Measurements from ENCODE around the gene ZBED5. TPM values are rescaled to one million over a fixed set of nuclear protein-coding genes. Genes with fewer than 3 reads are reported as not detected.

ZBED5 gene
- total RNA-seq, 1 donor from 2014 or later = 32.7 TPM

- peak; percentile 62 for DNase-seq (ENCODE audit: low spot score)
These were observed 20.8 kb upstream of the ZBED5 start for GRCh38 chr11:10878408-10879214.

- no peak for DNase-seq (ENCODE audit: low spot score)
These were observed 18.3 kb upstream of the ZBED5 start for GRCh38 chr11:10876158-10876557.

DNA sequence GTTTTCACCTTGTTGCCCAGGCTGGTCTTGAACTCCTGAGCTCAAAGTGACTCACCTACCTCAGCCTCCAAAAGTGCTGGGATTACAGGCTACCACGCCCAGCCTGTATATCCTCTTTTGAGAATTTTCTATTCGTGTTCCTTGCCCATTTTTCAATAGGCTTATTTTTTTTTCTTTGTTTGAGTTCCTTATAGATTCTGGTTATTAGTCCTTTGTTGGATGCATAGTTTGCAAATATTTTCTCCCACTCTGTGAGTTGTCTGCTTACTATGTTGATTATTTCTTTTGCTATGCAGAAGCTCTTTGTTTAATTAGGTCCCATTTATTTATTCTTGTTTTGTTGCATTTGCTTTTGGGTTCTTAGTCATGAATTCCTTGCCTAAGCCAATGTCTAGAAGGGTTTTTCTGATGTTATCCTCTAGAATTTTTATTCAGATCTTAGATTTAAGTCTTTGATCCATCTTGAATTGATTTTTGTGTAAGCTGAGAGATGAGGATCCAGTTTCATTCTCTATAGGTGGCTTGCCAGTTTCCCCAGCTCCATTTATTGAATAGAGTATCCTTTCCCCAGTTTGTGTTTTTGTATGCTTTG, 17.7 kb upstream of the ZBED5 start:
- DNase-seq (ENCODE audit: low spot score) = no peak

DNA sequence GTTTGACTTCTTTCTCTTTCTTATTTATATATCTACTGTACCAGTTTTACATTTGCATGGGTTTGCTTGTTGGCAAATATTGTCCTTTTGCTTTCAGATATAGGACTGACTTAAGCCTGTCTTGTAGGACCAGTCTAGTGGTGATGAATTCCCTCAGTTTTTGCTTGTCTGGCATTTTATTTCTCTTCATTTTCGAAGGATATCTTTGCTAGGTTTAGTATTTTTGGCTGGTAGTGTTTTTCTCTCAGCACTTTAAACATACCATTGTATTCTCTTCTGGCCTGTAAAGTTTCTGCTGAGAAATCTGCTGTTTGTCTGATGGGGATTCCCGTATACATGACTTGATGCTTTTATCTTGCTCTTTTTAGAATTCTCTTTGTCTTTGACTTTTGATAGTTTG, 14.2 kb upstream of the ZBED5 start:
- DNase-seq (ENCODE audit: low spot score) = no peak

DNA sequence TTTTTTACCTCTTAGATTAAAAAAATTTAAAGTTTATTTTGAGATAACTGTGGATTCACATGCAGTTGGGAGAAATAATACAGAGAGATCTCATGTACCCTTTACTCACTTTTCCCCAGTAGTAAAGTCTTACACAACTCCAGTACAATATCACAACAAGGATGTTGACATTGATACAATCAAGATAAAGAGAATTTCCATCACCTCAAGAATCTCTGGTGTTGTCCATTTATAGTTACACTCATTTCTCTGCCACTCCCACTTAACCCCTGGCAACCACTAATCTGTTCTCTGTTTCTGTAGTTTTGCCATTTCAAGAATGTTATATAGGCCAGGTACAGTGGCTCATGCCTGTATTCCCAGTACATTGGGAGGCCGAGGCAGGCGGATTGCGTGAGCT, 10.5 kb upstream of the ZBED5 start:
- no peak for DNase-seq (ENCODE audit: low spot score)

- DNase-seq (ENCODE audit: low spot score) = peak; percentile 95
These were observed 9.1 kb upstream of the ZBED5 start for GRCh38 chr11:10866893-10867331.

DNA sequence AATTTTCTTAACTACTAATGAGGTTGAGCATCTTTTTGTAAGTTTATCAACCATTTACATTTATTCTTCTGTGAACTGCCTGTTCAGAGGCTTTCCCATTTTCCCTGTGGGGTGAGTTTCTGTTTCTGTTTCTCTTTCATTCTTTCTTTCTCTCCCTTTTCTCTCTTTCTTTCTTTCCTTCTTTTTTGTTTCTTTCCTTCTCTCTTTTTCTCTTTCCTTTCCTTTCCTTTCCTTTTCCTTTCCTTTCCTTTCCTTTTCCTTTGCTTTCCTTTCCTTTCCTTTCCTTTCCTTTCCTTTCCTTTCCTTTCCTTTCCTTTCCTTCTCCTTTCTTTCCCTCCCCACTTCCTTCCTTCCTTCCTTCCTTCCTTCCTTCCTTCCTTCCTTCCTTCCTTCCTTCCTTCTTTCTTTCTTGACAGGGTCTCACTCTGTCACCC, 8.0 kb upstream of the ZBED5 start:
- DNase-seq (ENCODE audit: low spot score) = no peak

DNA sequence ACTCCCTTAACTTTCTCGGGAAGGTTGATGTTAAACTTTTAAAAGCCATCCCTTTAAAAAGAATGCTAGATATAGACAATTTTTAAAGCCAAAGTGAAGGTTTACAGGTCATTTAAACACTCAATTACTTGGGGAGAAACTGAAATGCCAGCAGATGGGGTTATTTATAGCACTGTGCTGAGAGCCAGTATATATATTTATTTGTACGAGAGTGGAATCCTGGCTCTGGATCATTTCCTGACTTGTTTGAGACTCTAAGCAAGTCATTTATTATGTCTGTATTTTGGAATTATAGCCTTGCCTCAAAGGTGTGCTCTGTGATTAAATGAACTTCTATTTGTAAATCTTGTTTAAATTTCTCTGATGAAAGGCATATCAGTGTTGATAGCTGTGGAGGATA, 6.8 kb upstream of the ZBED5 start:
- DNase-seq (ENCODE audit: low spot score) = peak; percentile 40

- no peak for DNase-seq (ENCODE audit: low spot score)
These were observed 4.6 kb upstream of the ZBED5 start for GRCh38 chr11:10862446-10862845.

- no peak for DNase-seq (ENCODE audit: low spot score)
These were observed 3.9 kb upstream of the ZBED5 start for GRCh38 chr11:10861799-10862198.

DNA sequence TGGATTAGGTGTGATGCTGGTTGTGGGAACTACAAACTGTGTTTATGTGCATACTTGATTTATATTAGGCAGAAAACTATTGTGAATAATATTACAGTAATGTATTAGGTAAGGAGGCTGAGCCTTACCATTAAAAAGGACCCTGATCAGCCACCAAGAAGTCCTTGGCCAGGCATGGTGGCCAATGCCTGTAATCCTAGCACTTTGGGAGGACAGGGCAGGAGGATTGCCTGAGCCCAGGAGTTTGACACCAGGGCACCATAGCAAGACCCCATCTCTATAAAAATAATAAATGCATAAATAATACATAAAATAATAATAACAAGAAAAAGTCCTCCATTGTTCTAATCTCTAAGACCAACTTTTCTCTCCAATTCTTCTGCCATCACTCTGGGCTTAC, 3.2 kb upstream of the ZBED5 start:
- DNase-seq (ENCODE audit: low spot score) = no peak

DNA sequence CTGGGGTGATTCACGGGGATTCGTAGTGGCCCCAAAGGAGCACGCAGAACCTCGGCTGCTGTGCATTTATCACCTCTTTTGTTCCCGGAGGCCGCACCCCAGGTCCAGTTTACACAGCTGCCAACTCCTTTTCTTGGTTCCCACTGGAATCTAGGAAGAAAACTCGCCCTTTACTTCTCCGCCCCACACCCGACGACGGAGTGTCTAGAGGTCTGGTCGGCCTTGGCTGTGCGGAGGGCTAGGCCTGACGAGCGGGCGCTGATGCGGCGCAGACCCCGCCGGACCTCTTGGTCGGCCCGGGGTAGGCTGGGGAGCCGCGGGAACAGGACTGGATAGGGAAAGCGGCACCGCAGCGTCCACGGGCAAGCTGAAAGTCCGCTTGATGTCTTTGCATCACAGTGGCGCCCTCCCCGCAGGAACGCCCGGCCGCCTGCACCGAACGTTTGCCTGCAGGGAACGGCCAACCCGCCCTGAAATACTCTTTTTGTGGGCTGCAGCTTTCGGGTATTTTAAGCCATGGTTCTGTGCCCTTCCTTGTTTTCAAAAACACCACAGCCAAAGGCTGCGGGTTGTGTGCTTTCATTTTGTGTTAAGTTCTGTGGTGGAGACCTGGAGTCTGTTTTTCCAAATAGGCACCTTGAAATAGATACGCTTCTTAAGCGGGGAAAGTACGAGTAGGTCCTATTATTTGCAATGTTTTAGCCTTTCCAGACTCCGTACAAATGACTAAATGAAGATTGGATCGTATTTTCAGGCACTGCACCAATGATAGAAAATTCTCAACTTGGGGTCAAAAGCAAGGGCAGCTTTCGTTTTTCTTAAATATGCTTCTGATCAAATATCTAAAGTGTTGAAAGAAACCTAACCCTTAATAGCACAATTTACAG, 829 bp upstream of the ZBED5 start:
- DNase-seq (ENCODE audit: low spot score) = peak; percentile 83

DNA sequence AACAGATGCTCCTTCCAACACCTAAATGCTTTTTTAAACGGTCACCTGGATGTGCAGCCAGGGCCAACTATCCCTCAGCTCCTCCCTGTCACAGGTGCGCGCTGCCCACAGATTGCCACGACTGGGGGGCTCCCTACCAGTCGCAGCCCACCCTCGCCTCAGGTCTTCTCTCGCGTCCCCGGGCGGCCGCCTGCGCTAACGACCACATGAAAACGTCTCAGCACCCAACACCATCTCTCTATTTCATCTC, 469 bp downstream of the ZBED5 start:
- no peak for DNase-seq (ENCODE audit: low spot score)

DNA sequence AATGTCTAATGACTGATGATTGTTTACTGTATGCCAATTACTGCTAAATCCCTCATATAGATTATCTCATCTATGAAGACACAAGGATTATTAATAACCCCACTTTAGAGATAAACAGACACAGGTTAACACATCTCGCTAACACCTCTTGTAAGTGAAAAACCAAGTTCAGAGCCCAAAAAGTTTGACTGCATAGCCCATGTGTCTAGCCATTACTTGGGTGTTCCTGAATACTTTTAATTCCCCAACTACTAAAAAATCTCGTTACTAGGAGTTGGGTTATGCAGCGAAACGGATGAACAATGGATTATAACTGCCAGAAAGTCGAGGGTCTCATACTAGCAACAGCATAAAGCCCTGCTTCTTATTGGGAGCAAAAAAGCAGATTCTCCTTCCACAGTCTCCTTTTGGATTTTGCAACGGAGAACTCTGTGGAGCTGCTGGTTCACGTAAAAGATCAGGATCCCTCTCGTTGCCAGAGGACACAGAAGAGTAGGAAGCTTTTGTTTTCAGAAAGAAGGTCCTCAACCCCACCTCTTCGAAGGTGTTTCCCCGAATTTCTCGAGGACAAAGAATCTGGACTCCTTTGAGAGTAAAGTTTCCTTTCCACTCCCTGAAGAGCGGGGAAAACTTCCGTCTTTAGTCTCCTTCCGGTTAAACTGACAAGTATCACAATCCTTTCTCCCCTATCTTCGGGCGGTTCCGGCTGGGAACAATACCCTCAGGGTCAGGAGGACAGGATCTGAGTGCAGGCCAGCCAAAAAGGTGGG, 979 bp downstream of the ZBED5 start:
- DNase-seq (ENCODE audit: low spot score) = peak; percentile 67

DNA sequence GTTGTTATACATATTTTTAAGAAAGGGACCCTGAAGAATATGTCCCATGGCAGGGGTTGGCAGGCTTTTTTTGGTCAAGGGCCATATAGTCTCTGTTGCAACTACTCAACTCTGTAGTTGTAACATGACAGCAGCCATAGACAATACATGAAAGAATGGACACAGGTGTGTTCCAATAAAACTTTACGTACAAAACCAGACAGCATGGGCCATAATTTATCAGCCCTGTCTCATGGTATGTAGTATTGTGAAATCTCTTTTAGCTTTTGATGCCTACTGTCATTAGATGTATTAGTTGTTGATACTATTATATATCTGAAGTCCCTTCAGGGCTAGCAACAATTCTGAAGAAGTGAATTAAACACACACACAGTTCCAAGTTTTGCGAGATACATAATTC, 2.6 kb downstream of the ZBED5 start:
- no peak for DNase-seq (ENCODE audit: low spot score)

DNA sequence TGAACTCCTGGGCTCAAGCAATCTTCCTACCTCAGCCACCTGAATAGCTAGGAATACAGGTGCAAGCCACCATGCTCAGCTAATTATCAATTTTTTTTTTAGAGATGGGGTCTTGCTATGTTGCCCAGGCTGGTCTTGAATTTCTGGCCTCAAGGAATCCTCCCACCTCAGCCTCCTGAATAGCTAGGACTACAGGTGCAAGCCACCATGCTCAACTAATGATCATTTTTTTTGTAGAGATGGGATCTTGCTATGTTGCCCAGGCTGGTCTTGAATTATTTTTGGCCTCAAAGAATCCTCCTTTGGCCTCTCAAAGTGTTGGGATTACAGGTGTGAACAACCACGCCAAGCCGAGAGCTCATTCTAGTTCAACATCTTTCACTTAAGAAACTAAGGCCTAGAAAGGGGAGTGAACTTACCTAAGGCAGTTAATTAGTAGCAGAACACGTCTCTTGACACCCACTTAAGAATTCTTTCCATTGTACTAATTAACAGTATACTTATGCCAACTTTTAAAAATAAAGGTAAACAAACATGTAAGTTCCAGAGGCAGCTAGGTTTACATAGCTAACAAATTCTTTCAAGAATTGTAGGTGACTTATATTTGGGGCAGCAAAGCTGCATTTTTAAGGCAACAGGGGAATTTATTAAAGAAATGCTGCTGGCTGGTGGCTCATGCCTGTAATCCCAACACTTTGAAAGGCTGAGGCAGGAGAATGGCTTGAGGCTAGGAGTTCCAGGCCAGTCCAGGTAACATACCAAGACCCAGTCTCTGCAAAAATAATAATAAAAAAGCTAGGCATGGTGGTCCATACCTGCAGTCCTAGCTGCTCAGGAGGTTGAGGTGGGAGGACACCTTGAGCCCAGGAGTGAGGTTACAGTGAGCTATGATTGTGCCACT, 9.6 kb downstream of the ZBED5 start:
- no peak for DNase-seq (ENCODE audit: low spot score)

GRCh38 chr11:10846660-10847059, 11.2 kb downstream of the ZBED5 start:
- DNase-seq (ENCODE audit: low spot score) = no peak

DNA sequence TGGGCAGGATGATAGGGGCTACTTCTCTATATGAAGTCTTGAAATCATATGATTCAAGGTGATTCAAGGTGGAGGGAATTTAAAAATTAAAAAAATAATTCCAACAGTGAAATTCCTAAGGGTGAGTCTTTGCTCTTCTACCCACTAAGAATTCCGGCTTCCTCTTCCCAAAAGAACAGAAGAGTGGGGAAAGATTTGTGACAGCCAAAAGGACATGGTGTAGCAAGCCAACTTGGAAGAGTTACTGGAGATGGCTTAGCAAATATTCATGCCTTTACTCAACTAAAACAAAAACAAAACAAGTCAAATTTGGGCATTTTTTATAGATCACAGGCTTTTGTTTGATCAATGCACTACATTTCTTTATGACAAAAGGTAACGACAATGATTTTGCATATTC, 12.3 kb downstream of the ZBED5 start:
- DNase-seq (ENCODE audit: low spot score) = no peak

DNA sequence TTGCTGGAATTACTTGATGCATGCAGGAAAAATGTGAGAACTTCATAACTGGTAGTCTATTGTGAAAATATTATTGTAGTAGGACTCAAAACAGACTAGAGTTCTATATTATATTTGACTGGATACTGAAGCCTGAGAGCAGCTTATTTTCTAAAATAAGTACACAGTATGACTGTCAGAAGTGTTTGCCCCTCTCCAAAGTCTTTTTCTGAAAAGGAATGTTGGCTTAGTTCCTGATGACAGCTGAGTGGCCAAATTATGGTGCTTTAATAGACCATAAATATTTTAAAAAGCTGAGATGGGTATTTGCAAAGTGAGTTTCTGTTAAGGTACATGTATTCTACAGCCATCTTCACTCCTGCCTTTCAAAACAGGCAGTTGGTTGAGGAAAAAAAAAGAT, 13.1 kb downstream of the ZBED5 start:
- DNase-seq (ENCODE audit: low spot score) = no peak

DNA sequence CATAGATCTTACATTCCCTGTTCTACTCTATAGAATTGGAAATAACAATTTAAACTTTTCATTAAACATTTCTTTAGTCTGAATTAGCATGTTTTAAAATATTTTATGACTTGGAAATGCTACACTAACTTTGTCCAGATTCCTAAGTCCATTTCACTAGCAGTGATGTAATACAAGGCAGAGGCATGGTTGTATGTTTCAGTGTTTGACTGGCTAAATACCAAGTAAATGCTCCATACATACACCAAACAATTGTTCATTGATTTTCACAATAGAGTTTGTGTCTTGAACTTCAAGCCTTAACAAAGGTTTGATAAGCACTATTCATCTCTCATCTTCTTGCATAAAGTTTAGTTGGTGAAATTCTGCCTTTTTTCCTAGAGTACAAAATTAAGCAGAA, 13.5 kb downstream of the ZBED5 start:
- DNase-seq (ENCODE audit: low spot score) = no peak

DNA sequence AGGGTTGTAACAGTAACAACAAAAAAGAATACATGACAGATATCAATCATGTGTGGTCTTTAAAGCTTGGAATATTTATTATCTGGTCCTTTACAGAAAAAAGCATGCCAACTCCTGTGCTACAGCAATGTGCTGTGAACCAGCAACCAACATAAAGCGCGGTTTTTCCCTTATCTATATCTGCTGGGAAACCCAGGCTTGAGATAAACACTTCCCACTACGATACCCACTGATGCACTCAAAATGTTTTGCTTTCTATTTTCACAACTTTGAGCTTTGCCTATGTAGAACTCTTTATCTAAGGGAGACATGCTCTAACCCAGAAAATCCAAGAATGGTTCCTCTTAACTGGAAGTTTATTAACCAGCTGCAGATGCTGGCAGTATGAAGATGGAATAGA, 19.0 kb downstream of the ZBED5 start:
- peak; percentile 52 for DNase-seq (ENCODE audit: low spot score)

Data from umbilical cord (tissue), 2 donors.